Mucosa of stomach (tissue), 1 donor: ENCODE data around the gene MAX.

ENCODE experiments used
- H3K27me3 ChIP-seq: one replicate; pipeline ENCODE4 v1.7.0; 2013; ENCODE audit warnings: mild to moderate bottlenecking, low read length; ENCODE audit not compliant: control insufficient read depth, insufficient read depth
- H3K36me3 ChIP-seq: one replicate; pipeline ENCODE4 v1.7.0; 2013; ENCODE audit warnings: low read length; ENCODE audit not compliant: control insufficient read depth, insufficient read depth
- H3K4me1 ChIP-seq: one replicate; pipeline ENCODE4 v1.7.0; 2013; ENCODE audit warnings: mild to moderate bottlenecking, low read length; ENCODE audit not compliant: control insufficient read depth, insufficient read depth
- H3K4me3 ChIP-seq: one replicate; pipeline ENCODE4 v1.7.0; 2013; ENCODE audit warnings: low read length
- H3K9ac ChIP-seq: one replicate; pipeline ENCODE4 v1.7.0; 2013; ENCODE audit warnings: mild to moderate bottlenecking, low read length, moderate library complexity
- H3K9me3 ChIP-seq: one replicate; pipeline ENCODE4 v1.7.0; 2013; ENCODE audit warnings: mild to moderate bottlenecking, low read length, moderate library complexity; ENCODE audit not compliant: control insufficient read depth
- donor health status: Pancreatic carcinoma.

The MAX gene

GRCh38 chr14:65131301-65131701, 29.0 kb upstream of the MAX start:
- Histone ChIP-seq H3K9ac (no peak overlapping the region), H3K4me3 (no peak overlapping the region)

GRCh38 chr14:65128096-65128495, 25.8 kb upstream of the MAX start:
- H3K4me3 ChIP-seq = no peak overlapping the region
- H3K36me3 ChIP-seq = no peaks in the 10 kb centered on the region
- no peaks in the 10 kb centered on the region for H3K4me1 ChIP-seq

More at GRCh38 chr14:65131301-65131701, 29.0 kb upstream of the MAX start:
- no peaks in the 10 kb centered on the region for H3K9me3 ChIP-seq
- H3K27me3 ChIP-seq = no peaks in the 10 kb centered on the region
- H3K36me3 ChIP-seq = no peaks in the 10 kb centered on the region
- H3K4me1 ChIP-seq = no peaks in the 10 kb centered on the region

GRCh38 chr14:65117769-65118745, 15.7 kb upstream of the MAX start:
- H3K9me3 ChIP-seq = no peaks in the 10 kb centered on the region
- H3K4me3 ChIP-seq = no peak overlapping the region
- H3K36me3 ChIP-seq = no peaks in the 10 kb centered on the region
- H3K9ac ChIP-seq = no peak overlapping the region
- no peaks in the 10 kb centered on the region for H3K4me1 ChIP-seq
- no peaks in the 10 kb centered on the region for H3K27me3 ChIP-seq

More at GRCh38 chr14:65128096-65128495, 25.8 kb upstream of the MAX start:
- no peaks in the 10 kb centered on the region for H3K27me3 ChIP-seq
- no peaks in the 10 kb centered on the region for H3K9me3 ChIP-seq
- no peak overlapping the region for H3K9ac ChIP-seq

GRCh38 chr14:65115615-65116014, 13.3 kb upstream of the MAX start:
- H3K4me1 ChIP-seq = no peaks in the 10 kb centered on the region
- H3K36me3 ChIP-seq = no peaks in the 10 kb centered on the region
- no peak overlapping the region for H3K4me3 ChIP-seq
- no peaks in the 10 kb centered on the region for H3K9me3 ChIP-seq
- H3K9ac ChIP-seq = no peak overlapping the region
- H3K27me3 ChIP-seq = no peaks in the 10 kb centered on the region

GRCh38 chr14:65110525-65110924, 8.2 kb upstream of the MAX start:
- H3K9me3 ChIP-seq = no peaks in the 10 kb centered on the region
- H3K4me1 ChIP-seq = no peaks in the 10 kb centered on the region
- H3K4me3 ChIP-seq = no peak overlapping the region
- H3K36me3 ChIP-seq = no peaks in the 10 kb centered on the region
- no peak overlapping the region for H3K9ac ChIP-seq
- H3K27me3 ChIP-seq = no peaks in the 10 kb centered on the region

DNA sequence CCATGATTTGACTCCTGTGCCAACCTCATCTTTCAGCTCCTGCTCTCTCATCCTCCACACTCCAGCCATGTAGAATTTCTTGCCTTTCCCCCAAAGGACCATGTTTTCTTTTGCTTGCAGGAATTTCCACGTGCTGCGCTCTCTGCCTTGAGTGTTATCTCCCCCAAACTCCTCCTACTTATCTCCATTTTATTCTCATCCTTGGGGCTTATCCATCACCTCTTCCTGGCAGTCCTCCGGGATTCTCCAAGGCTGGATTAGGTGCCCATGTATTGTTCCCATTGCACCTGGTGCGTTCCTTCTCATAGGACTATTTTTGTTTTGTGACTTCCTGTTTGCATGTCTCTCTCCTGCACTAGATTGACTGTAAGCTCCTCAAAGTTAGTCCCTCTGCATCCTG, 7.0 kb upstream of the MAX start:
- H3K4me3 ChIP-seq = no peak overlapping the region
- no peaks in the 10 kb centered on the region for H3K27me3 ChIP-seq
- H3K4me1 ChIP-seq = no peaks in the 10 kb centered on the region
- no peaks in the 10 kb centered on the region for H3K36me3 ChIP-seq
- no peak overlapping the region for H3K9ac ChIP-seq
- H3K9me3 ChIP-seq = no peaks in the 10 kb centered on the region

GRCh38 chr14:65107200-65107599, 4.9 kb upstream of the MAX start:
- peaks cover 5% of the 10 kb centered on the region for H3K4me1 ChIP-seq
- H3K4me3 ChIP-seq = no peak overlapping the region
- H3K9me3 ChIP-seq = no peaks in the 10 kb centered on the region
- H3K9ac ChIP-seq = no peak overlapping the region
- H3K36me3 ChIP-seq = no peaks in the 10 kb centered on the region
- no peaks in the 10 kb centered on the region for H3K27me3 ChIP-seq

GRCh38 chr14:65106736-65107135, 4.4 kb upstream of the MAX start:
- Histone ChIP-seq H3K27me3 (no peaks in the 10 kb centered on the region), H3K4me1 (peaks cover 5% of the 10 kb centered on the region), H3K9ac (no peak overlapping the region), H3K9me3 (no peaks in the 10 kb centered on the region), H3K4me3 (no peak overlapping the region), H3K36me3 (no peaks in the 10 kb centered on the region)

DNA sequence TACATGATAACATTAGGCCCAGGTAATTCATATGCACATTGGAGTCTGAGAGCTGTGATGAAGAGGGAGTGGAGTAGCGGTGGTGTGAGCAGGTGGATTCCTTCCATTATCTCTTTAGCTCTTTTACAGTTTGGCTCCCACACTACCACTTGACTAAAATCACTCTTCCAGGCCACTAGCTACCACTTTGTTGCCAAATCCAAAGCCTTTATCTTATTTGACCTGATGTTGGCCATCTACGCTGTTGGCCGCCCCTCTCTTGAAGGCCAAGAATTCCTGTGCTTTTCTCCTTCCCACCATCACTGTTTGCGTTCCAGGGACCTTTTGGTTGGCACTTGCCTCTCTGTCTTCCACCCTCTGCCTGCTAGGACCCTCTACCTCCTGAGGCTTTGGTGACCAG, 4.0 kb upstream of the MAX start:
- H3K9ac ChIP-seq = no peak overlapping the region
- no peaks in the 10 kb centered on the region for H3K27me3 ChIP-seq
- H3K4me3 ChIP-seq = no peak overlapping the region
- H3K9me3 ChIP-seq = no peaks in the 10 kb centered on the region
- H3K36me3 ChIP-seq = no peaks in the 10 kb centered on the region
- H3K4me1 ChIP-seq = peaks cover 5% of the 10 kb centered on the region

GRCh38 chr14:65104791-65105190, 2.5 kb upstream of the MAX start:
- Histone ChIP-seq H3K27me3 (no peaks in the 10 kb centered on the region), H3K9ac (no peak overlapping the region), H3K36me3 (no peaks in the 10 kb centered on the region), H3K4me3 (no peak overlapping the region), H3K9me3 (no peaks in the 10 kb centered on the region), H3K4me1 (peaks cover 5% of the 10 kb centered on the region)

DNA sequence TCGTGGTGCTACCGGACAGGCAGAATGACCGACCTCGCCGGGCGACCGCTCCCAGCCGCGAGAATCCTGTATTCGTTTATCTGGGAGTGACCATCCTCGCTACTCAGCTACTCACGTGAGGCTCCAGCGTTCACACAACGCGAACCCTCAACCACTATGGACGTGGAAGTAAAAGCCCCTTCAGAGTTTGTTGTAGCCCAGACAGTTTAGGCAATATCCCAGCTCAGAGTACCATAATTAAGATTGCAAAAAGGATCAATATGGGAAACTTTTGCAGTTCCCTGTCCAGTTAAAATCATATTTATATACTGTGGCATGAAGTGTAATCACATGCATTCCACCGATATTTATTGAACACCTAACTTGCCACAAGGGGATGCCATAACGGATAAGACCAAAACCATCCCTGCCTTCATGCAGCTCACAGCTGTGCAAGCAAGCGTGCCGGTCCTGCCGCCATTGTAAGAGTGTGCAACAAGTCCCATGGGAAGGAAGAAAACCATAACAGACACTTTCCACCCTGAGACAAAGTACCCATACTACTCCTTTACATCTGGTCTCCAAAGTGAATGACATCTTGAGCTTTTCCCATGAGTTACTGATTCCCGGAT, 938 bp upstream of the MAX start:
- Histone ChIP-seq H3K36me3 (no peaks in the 10 kb centered on the region), H3K27me3 (no peaks in the 10 kb centered on the region), H3K4me1 (peaks cover 6% of the 10 kb centered on the region), H3K4me3 (peak overlapping the region; percentile 61), H3K9ac (peak overlapping the region; percentile 64), H3K9me3 (no peaks in the 10 kb centered on the region)

DNA sequence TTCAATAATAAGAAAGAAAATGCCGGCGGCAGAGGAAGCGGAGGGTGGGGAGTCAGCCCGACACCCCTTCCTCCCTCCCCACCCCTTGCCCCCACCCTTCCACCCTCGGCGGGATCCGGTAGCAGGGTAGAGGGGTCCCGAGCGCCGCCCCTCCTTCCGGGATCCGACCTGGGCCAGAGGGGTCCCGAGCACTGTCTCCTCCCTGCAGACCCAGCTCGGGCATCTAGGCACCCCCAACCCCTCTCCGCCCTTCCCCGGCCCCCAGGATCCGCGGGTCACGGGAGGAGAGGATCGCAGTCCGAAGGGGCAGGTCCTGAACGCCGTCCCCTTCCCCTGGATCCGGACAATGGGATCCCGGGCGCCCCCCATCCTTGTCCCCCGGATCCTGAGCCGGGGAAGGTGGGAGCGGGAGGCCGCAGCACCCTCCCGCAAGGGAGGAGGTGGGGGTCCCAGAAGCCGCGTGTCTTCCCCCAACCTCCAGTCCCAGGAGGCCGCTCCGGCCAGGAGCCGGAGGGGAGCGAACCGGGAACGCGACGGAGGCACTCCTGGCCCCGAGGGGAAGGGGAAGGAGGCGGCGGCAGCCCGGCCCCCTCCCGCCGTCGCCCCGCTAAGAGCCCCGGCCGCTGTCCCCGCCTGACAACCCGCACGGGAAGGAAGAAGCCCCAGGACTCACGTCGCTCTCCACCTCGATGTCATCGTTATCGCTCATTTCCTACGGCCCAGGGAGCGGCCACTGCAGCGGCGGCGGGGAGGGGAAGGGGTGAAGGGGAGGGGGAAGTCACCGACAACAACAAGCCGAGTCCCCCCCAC, 481 bp downstream of the MAX start:
- H3K4me1 ChIP-seq = peaks cover 18% of the 10 kb centered on the region
- H3K4me3 ChIP-seq = peak overlapping the region; percentile 69
- peak overlapping the region; percentile 88 for H3K9ac ChIP-seq
- H3K9me3 ChIP-seq = no peaks in the 10 kb centered on the region
- no peaks in the 10 kb centered on the region for H3K27me3 ChIP-seq
- no peaks in the 10 kb centered on the region for H3K36me3 ChIP-seq
